Measurements from ENCODE around the gene NRG2.

DNA sequence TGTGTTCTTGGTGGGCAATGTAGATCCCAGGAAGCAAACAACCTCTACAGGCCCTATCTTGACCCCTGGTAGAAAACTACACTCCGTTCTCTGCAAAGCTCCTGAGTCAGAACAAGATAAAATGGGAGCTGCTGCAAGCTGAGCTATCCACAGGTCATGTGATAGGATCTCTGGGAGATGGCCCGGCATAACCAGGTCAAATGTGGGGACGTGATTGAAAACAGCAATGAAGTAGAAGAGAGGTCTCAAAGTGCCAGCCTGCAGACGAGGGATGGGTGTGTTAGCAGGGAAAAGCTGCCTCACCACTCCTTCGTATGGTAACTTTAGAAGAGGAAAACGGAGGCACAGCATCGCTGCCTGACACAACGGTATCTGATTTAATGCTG, 25.0 kb downstream of the NRG2 start:
- TF ChIP-seq, protein P1, sequence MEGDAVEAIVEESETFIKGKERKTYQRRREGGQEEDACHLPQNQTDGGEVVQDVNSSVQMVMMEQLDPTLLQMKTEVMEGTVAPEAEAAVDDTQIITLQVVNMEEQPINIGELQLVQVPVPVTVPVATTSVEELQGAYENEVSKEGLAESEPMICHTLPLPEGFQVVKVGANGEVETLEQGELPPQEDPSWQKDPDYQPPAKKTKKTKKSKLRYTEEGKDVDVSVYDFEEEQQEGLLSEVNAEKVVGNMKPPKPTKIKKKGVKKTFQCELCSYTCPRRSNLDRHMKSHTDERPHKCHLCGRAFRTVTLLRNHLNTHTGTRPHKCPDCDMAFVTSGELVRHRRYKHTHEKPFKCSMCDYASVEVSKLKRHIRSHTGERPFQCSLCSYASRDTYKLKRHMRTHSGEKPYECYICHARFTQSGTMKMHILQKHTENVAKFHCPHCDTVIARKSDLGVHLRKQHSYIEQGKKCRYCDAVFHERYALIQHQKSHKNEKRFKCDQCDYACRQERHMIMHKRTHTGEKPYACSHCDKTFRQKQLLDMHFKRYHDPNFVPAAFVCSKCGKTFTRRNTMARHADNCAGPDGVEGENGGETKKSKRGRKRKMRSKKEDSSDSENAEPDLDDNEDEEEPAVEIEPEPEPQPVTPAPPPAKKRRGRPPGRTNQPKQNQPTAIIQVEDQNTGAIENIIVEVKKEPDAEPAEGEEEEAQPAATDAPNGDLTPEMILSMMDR (IDR thresholded peaks at IDR 0.05): no peak
- no peak for TF ChIP-seq POLR2A (IDR thresholded peaks at IDR 0.05)
